EL (cell line): ENCODE measurements around the gene DHX35.
"Not testable (repeated sequence)": the region's sequence is repeated elsewhere in the genome, so short reads cannot be mapped to it uniquely, and the experiment has no call there.

Source experiments
- DNase-seq: peaks from one replicate; pipeline ENCODE4 v3.0.0-alpha.2; 2016

The DHX35 gene

DNA sequence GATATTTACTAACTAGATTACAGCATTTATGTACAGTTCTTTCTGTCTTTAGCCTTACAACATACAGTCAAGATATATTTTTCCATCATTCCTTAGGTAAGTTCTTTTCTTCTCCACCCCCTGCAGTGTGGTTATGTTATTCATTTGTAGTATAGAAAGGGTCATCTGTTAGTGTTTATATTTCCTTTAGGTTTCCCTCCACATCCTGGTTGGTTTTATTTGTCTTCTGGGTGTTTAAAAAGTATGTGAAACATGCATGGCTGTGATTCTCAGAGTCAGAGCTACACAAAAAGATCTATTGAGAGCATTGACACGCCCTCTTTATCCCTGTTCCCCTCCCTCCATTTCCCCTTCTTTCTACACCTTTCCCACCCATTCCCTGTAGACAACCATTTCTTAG, 20.1 kb downstream of the DHX35 start:
- DNase-seq, result peak; percentile 47

DNA sequence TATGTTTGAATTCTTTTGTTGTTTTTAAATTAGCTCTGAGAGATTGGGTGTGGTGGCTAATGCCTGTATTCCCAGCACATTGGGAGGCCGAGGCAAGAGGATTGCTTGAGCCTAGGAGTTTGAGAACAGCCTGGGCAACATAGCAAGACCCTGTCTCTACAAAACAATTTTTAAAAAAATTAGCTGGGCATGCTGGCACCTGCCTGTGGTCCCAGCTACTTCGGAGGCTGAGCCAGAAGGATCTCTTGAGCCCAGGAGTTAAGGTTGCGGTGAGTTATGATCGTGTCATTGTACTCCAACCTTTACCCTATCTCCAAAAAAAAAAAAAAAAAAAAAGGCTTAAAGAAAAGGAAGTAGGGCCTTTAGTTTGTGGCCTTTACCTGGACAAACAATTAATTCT, 22.9 kb downstream of the DHX35 start:
- no peak for DNase-seq

DNA sequence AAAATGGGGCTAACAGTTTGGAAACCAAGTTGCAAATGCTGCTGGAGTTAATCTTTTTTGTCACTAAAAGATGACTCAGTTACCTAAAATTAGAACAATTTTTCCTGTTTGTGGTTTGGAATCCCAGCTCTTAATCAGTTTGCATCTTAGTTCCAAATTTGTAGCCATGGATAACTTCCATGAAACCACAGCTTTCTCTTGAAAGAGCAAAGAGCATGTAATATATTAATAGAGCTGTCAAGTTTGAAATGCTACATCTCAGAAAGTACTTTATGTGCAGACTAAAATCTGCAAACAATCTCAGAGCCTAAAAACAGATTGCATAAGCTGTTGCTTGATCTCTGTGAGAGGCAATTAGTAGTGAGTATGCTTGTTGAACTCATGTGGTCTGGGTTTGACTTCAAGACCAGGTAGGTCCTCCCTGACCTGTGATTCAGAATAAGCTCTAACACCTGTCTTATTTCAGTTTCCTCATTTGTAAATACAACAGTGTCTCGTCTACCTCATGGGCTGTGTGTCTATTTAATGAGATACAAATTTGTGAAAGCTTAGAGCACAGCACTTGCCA, 23.5 kb downstream of the DHX35 start:
- peak; percentile 83 for DNase-seq

DNA sequence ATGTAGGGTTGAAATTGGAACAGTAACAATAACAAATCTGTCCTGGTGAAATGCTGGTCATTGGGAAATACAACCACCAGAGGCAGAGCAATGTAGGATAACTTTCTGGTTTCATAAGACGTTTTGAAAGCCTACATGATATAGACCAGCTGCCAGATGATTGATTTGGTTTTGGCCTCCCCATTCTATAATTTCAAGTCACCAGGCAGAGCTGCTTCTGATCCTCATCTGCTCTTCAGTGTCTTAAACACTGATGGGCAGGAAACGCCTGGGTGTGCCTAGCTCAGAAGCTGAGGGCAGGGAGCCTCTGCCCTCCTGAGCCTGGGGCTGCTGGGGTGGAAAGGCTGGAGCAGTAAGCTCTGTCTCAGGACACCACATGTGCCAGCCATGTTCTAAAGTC, 24.5 kb downstream of the DHX35 start:
- no peak for DNase-seq

DNA sequence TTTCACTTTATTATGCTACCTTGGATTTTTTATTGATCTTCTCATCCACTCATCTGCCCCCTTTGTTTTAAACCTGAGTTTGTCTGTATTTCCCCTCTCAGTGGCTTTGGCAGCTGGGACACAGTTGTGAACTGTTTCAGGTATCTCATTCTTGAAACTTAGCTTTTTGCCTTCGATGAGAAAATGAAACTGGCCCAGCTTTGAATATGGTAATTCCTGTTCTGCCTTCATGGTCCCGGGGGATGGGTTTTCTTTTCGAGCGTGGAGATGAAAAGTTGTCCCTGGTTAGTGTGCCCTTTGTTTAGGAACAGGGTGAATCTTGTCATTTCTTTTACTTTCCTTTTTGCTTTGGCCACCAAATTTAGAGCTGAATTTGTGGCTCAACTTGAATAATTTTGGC, 25.6 kb downstream of the DHX35 start:
- no peak for DNase-seq

DNA sequence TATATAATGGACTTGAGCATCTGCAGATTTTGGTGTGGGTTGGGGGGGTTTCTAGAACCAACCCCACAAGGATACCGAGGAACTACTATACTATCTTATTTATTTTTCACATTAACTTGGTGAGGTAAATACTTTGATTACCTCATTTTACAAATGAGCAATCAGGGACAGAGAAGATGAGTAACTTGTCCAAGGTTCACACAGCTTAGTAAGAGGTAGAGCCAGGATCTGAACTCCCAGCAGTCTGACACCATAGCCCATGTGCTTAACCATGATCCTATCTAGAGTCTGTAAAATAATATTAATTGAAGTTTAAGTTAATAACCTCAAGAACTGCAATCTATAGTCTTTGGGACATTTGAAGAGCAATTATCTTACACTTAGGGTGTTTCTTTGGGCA, 28.6 kb downstream of the DHX35 start:
- DNase-seq, result no peak

DNA sequence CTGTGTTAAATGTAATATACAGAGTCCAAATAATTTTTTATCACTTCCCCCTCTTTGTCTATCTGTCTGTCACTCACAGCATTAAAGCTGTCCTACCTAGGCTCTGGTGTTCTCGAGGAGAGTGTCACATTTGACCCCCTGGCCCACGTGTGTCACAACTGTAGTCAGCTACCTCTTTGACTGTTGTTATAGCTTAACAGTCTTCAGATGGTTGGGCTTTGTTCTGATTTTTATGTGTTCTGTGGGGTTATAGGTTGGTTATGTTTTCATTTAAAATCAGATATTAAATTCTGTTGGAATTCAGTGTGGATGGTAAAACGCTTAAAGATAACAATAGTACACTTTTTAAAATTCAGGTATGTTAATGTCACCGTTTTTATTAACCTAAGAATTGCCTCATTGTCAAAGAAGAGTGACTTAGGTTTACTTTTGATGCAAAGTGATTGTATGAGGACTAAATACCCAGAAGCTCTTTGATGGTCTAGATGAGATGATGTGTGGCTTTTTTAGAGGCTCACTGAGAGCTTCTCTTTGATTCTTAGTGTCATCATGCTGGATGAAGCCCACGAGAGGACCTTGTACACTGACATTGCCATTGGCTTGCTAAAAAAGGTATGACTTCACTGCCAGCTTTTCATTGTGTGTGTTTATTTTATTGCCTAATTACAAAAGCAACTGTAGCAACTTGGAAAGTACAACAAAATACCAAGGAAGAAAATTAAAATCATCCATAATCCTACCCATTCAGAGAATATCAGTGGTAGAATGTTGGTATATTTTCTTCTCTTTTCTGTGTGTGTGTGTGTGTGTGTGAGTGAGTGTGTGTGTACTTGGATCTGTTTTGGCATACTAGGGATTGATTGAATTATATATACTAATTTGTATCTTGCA, 29.9 kb downstream of the DHX35 start:
- DNase-seq, result no peak

DNA sequence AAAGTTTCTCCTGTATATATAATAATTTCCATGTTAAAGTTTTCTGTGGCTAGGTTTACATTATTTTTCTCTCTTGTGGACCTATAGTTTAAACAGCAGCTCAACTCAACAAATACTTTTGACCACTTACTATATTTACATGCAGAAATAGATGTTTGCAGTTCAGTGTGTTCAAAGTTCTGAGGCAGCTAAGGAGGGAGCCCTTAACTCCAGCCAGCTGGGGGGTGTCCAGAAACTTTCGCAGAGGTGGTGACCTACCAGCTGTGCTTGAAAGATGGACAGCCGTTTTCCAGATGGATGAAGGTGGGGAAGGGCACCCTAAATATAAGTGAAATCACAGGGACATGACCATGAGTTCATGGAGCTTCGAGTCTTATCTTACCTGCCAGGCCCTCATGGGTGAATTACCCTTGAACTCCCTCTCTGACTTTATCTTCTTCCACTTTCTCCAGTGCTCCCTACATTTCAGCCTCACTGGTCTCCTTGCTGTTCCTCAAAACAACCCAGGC, 33.4 kb downstream of the DHX35 start:
- no peak for DNase-seq

DNA sequence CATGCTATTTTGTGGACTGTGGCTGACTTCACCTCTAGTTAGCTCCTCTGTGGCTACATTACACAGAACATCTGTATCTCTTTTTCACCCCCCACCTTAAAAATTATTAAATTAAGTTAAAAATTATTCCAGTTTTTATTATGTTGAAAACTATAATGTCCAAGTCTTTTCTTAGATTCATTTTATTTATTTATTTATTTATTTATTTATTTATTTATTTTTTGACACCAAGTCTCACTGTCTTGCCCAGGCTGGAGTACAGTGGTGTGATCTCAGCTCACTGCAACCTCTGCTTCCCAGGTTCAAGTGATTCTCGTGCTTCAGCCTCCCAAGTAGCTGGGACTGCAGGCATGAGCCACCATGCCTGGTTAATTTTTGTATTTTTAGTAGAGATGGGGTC, 34.7 kb downstream of the DHX35 start:
- not testable (repeated sequence) for DNase-seq

DNA sequence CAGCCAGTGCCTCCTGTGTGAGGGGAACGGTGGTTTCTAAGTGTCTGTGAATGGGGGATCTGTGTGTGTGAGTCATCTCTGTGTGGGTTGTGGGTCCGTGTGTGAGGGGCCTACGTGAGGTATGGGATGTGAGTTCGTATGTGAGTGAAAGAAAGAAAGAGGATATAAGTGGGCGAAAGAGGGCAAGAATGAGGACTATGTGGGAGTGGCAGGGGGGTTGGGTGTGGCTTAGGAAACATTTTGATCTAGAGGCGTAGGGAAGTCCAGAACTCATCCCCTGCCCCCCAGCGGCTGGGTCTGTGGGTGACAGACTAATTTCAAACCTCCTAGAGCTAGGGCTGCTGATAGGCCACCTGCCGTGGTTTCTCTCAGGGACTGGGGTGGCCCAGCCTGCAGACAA, 35.5 kb downstream of the DHX35 start:
- DNase-seq, result no peak

DNA sequence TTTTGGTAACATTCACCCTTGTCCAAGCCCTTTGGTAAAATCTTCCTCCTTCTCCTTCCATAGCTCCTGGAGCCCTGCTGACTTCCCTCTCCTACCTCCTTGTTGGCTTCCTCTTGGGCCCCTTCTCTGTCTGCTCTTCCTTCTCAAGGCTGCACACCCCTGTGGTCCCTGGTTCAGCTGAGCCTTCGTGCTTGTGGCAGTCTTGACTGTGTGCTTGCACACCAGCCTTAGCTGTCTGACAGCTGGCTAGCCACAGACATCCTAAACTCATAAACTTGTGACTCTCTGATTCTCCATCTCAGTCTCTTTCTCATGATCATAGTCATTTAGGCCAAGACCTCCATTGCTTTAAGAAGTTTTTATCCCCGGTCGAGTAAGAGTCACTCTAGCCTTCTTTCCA, 37.1 kb downstream of the DHX35 start:
- no peak for DNase-seq

DNA sequence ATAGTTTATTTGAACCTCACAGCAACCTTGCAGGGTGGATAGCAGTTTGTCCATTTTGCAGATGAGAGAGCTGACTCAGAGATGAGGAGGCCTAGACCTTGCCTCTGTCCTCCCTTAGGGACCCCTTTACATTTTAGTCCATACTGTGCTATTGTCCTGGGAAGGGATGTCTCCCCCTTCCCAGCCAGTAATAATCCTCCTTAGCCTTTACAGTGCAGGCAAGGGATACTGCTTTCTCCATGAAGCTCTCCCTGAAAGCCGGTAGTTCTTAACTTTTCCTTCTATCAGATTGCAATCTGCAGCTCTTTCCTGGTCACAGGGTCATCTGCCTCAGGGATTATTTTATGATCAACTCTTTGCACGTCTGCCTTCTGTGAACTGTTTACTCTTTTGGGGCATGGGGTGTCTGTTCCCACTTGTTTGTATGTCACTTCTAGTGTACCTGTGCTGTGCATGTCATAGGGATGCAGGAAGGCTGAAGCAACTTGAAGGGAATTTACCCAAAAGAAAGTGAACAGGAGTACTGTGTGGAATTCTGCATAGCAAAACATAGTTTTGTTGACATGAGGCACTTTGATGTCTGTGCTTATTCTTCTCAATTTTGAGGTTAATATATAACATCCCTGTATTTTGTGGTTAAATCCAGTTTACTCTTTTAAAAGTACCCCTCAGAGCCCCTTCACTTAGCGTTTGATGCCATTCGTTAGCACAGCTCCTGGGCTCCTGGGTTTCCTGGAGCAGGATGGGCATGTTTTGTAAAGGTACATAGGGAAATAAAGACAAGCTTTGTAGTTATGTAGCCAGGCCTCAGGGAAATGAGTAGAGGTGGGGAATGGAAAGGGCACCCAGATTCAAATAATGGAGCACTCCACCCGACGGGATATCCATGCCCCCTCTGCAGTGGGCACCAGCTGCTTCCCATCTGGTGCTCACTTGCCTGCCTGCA, 38.1 kb downstream of the DHX35 start:
- no peak for DNase-seq

DNA sequence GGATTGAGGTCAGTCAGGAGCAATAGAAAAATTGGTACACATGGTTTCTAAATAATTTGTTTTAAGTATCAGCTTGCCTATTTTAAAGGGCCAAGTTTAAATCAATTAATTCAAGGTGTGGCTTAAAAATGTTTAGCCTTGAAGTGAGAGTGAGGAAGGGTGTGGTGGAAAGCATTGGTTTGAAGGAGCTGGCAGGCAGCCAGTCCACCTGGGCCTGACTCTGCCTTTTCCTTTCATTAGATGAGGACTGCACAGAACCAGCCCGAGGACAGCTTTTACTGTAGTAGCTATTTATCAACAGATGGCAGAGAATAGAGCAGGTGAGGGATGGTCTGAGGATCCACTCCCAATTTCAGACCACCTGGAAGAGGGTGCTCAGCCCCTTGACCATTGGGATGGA, 42.4 kb downstream of the DHX35 start:
- DNase-seq, result no peak

DNA sequence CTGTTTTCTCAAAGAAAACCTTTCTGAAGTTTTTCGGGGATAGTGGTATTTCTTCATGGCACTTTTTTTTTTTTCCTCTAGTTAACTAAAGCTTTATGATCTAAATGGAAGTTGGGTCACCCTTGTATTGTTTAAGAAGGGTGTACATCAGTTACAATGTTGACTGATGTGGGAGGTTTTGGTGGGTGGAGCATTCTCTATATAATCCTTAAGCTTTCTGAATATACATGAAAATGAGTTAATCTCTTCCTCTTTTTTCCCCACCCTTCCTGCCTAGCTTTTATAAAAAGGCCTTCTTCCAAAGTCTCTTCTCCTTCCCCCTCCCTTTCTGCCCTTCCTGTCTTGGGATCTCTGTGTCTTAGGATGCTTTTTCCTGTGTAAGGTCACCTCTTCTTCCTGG, 47.2 kb downstream of the DHX35 start:
- DNase-seq, result no peak

DNA sequence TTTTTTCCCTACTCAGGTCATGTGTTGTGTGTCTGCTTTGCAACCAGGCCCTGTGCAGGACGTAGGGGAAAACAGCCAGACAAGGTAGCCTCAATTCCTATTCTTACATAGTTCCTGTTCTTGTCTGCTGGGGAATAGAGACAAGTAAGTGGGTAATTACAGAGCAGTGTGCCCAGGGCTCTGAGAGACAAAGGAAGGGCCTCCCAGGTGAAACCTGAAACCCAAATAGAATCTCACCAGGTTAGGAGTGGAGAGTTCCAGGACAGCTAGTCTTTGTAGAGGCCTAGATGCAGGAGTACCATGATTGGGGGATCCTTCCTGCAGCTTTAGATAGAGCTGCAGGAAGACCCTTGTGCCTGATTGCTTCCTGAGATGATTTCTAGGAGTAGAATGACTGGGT, 48.4 kb downstream of the DHX35 start:
- no peak for DNase-seq

DNA sequence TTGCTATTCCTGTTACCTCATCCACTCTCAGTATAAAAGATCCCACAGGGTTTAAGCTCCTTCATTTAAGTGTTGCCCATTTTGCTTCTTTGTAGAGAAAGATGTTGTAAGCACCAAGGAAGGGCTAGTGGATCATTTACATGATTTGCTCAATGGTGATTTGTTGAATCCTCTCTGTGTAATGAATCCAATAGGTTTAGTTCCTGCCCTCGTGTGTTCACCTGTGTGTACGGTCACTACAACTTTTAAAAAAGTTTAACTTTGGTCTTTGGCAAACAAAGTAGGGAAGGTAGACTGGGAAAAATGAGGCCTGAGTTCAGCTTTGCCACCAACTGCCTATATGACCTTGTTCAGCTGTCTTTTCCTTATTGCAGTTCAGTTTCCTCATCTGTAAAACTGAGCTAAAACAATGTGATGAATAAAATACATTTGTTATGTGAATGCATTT, 51.5 kb downstream of the DHX35 start:
- no peak for DNase-seq

DNA sequence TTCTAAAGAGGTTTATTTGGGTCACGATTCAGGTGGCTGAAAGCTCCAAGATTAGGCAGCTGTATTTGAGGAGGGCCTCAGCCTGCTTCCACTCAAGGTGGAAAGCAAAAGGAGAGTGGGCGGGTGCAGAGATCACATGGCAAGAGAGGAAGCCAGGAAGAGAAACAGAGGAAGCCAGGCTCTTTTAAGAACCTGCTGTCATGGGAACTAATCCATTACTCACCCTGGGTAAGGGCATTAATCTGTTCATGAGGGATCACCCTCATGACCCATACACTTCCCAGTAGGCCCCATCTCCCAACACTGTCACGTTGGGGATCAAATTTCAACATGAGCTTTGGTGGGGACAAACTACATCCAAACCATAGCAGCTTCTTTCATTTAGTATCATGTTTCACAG, 53.9 kb downstream of the DHX35 start:
- no peak for DNase-seq

DNA sequence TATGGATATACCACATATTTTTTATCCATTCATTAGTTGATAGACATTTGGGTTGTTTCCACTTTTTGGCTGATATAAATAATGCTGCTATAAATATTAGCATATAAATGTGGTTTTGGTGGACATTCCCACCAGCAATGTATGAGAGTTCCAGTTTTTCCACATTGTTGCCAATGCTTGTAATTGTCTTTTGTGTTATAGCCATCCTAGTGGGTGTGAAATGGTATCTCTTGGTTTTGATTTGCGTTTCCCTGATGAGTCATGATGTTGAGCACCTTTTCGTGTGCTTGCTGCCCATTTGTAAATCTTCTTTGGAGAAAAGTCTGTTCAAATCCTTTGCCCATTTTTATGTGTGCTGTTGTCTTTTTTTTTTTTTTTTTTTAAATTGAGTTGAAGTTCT, 54.4 kb downstream of the DHX35 start:
- no peak for DNase-seq

DNA sequence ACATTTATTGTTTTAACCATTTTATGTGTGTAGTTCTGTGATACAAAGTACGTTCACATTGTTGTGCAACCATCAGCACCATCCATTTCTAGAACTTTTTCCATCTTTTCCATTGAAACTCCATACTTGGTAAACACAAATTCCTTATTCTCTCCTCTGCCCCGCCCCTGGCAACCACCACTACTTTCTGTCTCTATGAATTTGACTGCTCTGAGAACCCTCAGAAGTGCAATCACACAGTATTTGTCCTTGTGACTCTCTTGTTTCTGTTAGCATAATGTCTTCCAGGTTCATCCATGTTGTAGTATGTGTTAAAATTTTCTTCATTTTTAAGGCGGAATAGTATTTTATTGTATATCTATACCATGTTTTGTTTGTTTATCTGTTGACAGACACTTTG, 56.9 kb downstream of the DHX35 start:
- DNase-seq, result no peak

DNA sequence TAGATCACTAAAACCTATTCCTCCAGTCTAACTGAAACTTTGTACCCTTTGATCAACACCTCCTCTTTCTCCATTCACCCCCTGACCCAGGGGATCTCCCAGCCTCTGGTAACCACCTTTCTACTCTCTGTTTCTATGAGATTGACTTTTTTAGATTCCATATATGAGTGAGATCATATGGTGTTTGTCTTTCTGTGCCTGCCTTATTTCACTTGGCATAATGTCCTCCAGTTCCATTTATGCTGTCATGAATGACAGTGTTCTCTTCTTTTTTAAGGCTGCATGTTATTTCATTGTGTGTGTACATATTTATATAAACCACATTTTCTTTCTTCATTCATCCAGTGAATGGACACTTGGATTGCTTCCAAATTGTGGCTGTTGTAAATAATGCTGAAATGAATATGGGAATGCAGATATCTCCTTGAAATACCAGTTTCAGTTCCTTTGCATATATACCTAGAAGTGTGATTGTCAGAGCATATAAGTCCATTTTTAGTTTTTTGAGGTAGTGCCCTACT, 57.7 kb downstream of the DHX35 start:
- DNase-seq, result no peak

DNA sequence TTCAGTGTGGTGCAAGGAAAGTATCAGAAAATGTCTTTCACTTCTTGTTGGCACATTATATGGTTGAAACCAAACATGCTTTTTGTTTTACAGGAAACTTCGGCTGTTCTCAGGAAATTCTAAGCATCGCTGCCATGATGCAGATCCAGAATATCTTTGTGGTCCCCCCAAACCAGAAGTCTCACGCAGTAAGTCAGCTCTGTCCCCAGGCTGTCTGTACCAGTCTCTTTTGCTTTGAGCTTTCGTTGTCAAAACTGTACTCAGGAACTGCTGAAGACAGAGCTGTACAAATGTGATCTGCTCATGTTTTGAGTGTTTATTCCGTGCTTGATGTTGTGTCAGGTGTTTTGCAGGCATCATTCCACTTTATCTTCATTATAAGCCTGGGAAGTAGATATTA, 59.6 kb downstream of the DHX35 start:
- no peak for DNase-seq

DNA sequence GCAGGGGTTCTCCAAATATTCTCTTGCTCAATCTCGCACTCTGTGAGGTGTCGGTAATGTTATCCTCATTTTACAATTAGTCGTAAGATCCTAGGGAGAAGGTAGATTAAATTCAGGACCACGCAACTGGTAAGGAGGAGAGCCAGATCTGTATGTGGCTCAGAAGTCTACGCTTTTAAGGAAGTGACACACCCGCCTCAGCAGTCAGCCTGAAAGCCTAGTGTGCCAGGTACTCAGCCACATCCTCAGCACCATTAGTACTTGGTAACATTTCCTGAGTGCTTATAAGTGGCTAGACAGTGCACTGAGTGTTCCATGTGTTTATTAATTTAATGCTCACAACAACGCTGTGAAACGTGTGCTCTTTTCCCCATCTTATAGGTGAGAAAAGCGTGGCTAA, 63.7 kb downstream of the DHX35 start:
- no peak for DNase-seq

DNA sequence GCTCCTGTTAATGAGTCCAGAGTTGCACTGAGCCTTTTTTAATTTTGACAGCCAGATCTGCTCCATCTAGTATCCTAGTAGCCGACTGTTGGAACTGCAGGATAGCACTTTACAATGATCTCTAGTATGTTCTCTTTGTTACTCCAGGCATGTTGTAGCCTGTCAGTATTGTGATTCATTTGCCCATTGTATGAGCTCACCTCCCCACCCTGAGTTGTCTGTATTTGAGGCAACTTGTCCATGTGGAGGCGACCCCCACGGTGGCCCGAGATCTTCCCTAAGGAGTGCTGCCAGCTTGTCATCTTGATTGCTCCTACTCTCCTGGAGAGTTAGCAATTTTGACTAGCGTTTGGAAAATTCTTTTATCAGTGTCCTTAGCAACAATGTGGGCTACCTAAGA, 67.2 kb downstream of the DHX35 start:
- DNase-seq, result no peak
